DOHH2 (cell line): ENCODE measurements around the gene COMMD9.

Experiments used
- CTCF ChIP-seq: fragments of 200-600 bp; sonication (generic); IDR thresholded peaks from one replicate; pipeline ENCODE4 v1.5.1; 2014; ENCODE audit warnings: antibody characterized with exemption, mild to moderate bottlenecking, low read depth, low read length; ENCODE audit not compliant: poor library complexity, severe bottlenecking
- EZH2phosphoT487 ChIP-seq: fragments of 200-600 bp; sonication (generic); IDR thresholded peaks from 2 replicates; pipeline ENCODE4 v1.6.1; 2017; ENCODE audit warnings: borderline replicate concordance, mild to moderate bottlenecking, antibody characterized with exemption, low read length, moderate library complexity, mixed read lengths

- TF ChIP-seq CTCF (no peak), EZH2phosphoT487 (no peak)
Observed at GRCh38 chr11:36239636-36240035, 49.6 kb downstream of the COMMD9 start.
